ENCODE data around the gene KCNH6. TPM values are rescaled to one million over a fixed set of nuclear protein-coding genes. Genes with fewer than 3 reads are reported as not detected.

KCNH6 gene, protein sequence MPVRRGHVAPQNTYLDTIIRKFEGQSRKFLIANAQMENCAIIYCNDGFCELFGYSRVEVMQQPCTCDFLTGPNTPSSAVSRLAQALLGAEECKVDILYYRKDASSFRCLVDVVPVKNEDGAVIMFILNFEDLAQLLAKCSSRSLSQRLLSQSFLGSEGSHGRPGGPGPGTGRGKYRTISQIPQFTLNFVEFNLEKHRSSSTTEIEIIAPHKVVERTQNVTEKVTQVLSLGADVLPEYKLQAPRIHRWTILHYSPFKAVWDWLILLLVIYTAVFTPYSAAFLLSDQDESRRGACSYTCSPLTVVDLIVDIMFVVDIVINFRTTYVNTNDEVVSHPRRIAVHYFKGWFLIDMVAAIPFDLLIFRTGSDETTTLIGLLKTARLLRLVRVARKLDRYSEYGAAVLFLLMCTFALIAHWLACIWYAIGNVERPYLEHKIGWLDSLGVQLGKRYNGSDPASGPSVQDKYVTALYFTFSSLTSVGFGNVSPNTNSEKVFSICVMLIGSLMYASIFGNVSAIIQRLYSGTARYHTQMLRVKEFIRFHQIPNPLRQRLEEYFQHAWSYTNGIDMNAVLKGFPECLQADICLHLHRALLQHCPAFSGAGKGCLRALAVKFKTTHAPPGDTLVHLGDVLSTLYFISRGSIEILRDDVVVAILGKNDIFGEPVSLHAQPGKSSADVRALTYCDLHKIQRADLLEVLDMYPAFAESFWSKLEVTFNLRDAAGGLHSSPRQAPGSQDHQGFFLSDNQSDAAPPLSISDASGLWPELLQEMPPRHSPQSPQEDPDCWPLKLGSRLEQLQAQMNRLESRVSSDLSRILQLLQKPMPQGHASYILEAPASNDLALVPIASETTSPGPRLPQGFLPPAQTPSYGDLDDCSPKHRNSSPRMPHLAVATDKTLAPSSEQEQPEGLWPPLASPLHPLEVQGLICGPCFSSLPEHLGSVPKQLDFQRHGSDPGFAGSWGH
- total RNA-seq (2022; extraction: Qiagen RNA extraction; ENCODE audit: low read depth), result not detected in 5 replicates

DNA sequence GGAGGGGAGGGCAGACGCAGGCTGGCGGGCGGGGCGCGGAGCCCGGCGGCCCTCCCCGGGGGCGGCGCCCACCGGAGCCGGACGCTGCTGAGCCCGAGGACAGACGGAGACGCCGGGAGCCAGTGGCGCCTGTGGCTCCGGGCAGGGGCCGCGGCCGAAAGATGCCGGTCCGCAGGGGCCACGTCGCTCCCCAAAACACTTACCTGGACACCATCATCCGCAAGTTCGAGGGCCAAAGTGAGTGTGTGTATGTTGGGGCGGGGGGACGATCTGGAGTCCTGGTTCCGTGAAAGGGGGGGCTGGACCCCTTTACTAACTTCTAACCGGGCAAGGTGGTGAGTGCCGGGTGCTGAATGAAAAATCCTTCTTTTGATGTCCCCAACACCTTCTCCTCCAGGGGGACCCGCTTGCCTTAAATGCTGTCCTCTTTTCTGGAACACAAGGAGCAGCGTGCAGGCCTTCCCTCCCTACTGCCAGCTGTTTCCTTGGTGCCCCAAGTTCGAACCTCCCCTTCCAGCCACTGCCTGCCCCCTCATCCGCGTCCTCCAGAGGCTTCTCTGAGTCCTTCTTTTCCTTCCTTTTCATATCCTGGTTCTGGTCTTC, at the start of gene KCNH6:
TSS of gene KCNH6 (plus strand) at position 106 of the 603 bp plus-strand sequence. CDS start at position 162, 56 bp downstream.

DNA sequence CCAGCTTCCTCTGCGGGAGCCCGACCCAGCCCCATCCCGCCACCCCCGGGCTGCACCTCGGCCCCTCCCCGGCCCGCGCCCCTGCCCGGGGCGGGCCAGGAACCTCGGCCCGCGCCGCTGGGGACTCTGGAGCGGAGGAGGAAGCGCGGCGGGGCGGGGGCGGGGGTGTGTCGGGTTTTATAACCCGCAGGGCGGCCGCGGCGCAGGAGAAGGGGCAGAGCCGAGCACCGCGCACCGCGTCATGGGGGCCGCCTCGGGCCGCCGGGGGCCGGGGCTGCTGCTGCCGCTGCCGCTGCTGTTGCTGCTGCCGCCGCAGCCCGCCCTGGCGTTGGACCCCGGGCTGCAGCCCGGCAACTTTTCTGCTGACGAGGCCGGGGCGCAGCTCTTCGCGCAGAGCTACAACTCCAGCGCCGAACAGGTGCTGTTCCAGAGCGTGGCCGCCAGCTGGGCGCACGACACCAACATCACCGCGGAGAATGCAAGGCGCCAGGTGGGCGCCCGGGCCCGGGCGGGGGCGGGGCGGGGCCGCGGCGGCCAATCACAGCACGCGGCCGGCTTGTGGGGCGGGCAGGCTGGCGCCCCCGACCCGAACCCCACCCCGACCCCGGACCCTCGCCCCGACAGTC, 46.2 kb upstream of the KCNH6 start, which contains the start of gene ACE:
TSS of gene ACE (plus strand) at position 208 of the 626 bp plus-strand sequence. CDS start at position 242, 34 bp downstream.

DNA sequence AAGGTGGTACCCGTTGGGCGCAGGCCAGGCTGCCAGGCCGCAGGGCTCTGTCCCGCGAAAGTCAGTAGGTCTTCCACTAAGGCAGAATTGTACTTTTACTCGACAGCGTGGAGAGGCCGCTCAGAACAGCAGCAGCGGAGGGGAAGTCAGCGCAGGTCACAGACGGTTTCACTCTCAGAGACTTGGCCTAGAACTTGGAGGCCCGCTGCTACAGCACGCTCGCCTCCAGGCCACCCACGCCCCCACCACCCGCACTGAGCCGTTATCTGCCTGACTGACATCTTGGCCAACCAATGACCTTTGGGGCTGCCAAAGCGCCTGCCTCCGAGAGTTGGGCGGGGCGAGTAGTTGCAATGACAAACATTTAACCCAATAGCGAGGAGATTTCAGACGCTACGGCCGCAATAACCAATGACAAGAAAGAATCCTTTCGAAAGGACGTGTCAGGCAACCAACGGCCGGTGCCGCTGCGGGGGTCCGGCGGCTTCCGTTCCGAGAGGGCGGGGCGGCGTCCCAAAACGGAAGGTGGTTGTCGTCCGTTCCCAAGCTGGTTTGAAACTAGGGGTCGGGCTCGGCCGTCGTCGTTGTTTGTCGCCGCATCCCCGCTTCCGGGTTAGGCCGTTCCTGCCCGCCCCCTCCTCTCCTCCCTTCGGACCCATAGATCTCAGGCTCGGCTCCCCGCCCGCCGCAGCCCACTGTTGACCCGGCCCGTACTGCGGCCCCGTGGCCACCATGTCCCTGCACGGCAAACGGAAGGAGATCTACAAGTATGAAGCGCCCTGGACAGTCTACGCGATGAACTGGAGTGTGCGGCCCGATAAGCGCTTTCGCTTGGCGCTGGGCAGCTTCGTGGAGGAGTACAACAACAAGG, 27.0 kb downstream of the KCNH6 start, which contains the start of gene DCAF7:
TSS of gene DCAF7 (plus strand) at position 532 of the 871 bp plus-strand sequence. CDS start at position 733, 201 bp downstream.

Other genes with a start within 250 kb of the KCNH6 start
- 23.5 to 34.9 TPM (median 33.8 TPM) in 5 replicates for gene CYB561, start 77.1 kb upstream of the KCNH6 start, total RNA-seq (2022; extraction: Qiagen RNA extraction; ENCODE audit: low read depth)
- gene ACE, start 46.3 kb upstream of the KCNH6 start, total RNA-seq (2022; extraction: Qiagen RNA extraction; ENCODE audit: low read depth), result 0.50 to 1.4 TPM (median 0.71 TPM) in 5 replicates
- gene DCAF7, start 27.1 kb downstream of the KCNH6 start, total RNA-seq (2022; extraction: Qiagen RNA extraction; ENCODE audit: low read depth), result 39.8 to 65.6 TPM (median 59.4 TPM) in 5 replicates
- 52.7 to 55.5 TPM (median 53.7 TPM) in 5 replicates for gene TACO1, start 77.5 kb downstream of the KCNH6 start, total RNA-seq (2022; extraction: Qiagen RNA extraction; ENCODE audit: low read depth)
- 12.0 to 18.2 TPM (median 17.4 TPM) in 5 replicates for gene MAP3K3, start 99.1 kb downstream of the KCNH6 start, total RNA-seq (2022; extraction: Qiagen RNA extraction; ENCODE audit: low read depth)
- 5.9 to 15.6 TPM (median 13.4 TPM) in 5 replicates for gene LIMD2, start 176.8 kb downstream of the KCNH6 start, total RNA-seq (2022; extraction: Qiagen RNA extraction; ENCODE audit: low read depth)
- gene STRADA, start 218.4 kb downstream of the KCNH6 start, total RNA-seq (2022; extraction: Qiagen RNA extraction; ENCODE audit: low read depth), result 25.3 to 30.1 TPM (median 26.8 TPM) in 5 replicates